ENCODE results near the gene TMIGD2.
"Not testable (repeated sequence)": the region's sequence is repeated elsewhere in the genome, so short reads cannot be mapped to it uniquely, and the experiment has no call there.

TMIGD2 gene

DNA sequence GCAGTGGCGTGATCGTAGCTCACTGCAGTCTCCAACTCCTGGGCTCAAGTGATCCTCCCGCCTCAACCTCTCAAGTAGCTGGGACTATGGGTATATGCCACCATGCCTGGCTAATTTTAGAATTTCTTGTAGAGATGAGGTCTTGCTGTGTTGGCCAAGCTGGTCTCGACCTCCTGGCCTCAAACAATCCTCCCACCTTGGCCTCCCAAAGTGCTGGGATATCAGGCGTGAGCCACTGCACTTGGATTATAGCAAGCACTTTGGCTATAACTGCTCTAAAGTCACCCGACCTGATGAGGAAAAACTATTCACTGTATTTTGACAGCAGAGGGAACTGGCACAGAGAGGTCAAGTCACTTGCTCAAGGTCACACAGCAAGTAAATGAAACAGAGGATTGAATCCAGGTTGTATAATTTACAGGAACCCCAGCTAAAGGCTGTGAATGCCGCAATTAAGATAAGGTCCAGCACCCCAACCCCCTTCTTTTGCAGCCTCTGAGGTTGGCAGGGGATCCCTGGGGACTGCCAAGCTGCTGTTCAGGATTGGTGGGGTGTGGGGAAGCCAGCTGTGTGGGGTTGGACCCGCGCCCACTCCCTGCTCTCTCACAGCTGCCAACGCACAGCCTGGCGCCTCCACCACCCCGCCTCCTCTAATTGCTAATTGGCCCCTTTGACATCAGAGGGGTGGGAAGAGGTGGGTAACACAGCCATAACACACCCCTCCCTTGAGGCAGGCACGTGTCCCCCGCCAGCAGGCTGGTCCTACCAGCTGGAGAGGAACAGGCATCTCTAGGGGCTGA, 6.0 kb downstream of the TMIGD2 start:
- peak; percentile 68 for DNase-seq

DNA sequence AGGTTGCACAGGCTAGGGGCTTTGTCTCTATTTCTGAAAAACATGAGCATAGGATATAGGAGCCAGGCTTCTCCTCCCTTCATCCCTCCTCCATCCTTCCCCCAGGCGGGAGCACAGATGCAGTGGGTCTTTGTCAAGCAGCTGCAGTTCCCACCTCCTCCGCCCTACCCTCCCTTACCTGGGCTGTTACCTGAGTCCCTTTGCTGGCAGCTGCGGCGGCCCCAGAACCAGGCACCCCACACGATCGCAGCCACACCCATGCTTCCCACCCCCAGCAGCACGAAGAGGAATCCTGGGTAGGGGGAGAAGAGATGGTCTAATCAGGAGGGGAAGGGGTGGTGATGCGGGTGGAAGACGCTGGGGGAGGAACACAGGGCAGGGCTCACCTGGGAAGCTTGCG, 7.8 kb downstream of the TMIGD2 start:
- no peak for DNase-seq

DNA sequence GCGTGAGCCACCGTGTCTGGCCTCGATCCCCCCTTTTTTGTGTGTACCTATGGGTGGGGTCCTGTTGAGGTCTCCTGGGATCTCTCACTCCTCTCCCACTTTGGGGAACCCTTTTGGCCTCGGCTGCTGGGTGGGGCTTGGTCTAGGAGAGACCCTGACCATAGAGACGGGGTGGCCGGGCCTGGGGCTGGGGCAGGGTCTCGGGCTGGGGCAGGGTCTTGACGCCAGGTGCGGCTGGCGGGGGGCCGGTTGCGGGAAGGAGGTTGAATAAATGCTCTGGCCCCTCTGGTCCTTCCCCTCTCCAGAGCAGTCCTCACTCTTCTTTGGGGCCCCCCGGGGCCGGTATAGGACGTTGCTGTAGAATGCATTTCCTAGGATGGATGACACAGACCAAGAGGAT, 9.7 kb downstream of the TMIGD2 start:
- no peak for DNase-seq

- no peak for DNase-seq
Observed at GRCh38 chr19:4291184-4291732, 10.9 kb downstream of the TMIGD2 start.

DNA sequence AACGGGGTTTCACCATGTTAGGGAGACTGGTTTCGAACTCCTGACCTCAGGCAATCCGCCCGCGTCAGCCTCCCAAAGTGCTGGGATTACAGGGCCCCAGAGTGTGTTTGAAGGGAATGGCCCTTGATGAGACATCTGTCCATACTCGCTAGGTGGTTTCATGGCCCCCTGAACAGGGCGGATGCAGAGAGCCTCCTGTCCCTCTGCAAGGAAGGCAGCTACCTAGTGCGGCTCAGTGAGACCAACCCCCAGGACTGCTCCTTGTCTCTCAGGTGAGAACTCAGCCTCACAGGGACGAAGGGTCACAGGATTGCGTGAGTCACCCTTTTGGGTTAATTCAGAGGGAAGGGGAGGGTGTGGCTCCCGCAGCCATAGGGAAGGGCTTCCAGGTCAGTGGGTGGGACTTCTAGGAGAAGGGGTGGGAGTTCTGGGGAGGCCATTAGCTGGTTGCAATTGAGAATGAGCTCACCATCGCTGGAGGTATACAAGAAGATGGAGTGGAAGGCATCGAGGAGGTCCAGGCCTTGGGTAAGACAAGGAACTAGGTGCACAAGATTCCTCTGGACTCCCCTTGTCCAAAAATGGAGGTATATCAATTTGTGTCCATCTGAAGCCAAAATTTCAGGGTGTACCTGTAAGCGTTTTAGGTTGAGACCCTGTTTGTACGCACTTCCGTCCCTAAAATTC, 14.0 kb downstream of the TMIGD2 start:
- DNase-seq, result no peak

DNA sequence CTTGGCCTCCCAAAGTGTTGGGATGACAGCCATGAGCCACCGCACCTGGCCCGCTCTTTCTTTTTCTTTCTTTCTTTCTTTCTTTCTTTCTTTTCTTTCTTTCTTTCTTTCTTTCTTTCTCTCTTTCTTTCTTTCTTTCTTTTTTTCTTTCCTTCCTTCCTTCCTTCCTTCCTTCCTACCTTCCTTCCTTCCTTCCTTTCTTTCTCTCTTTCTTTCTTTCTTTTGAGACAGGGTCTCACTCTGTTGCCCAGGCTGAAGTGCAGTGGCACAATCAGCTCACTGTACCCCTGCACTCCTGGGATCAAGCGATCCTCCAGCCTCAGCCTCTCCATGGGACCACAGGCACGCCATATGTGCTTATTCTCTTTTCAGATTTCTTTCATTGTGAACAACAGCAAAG, 16.0 kb downstream of the TMIGD2 start:
- not testable (repeated sequence) for DNase-seq

- no peak for DNase-seq
Observed at GRCh38 chr19:4284974-4285373, 17.2 kb downstream of the TMIGD2 start.

- DNase-seq, result no peak
Observed at GRCh38 chr19:4284176-4284958, 17.8 kb downstream of the TMIGD2 start.

DNA sequence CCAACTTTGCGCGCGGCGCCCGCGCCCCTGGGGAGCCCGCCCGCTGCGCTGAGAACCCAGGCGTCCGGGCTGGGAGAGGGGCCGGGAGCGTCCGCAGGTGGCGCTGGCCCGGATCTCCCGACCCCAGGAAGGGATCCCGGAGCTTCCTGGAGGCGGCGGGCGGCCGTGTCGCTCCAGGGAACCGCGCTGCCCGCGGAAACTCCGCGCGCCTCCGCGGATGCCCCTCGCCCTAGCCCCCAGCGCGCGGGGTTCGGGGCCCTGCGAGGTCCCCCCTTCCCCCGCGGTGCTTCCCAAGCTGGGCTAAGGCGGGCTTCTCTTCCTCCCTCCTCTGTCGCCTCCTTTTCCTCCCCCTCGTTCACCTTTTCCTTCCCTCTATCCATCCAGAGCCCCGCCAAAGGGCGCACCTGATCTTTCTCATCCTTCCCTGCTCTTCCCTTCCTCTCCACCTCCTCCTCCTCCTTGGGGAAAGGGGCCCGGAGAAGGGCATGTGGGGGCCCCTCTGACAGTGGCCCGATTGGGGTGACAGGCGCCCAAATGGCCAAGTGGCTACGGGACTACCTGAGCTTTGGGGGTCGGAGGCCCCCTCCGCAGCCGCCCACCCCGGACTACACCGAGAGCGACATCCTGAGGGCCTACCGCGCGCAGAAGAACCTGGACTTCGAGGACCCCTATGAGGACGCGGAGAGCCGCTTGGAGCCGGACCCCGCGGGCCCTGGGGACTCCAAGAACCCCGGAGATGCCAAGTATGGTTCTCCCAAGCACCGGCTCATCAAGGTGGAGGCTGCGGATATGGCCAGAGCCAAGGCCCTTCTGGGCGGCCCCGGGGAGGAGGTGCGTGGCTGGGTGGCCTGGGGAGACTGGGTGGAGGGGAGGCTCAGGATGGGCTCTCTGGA, 22.4 kb downstream of the TMIGD2 start:
- no peak for DNase-seq

DNA sequence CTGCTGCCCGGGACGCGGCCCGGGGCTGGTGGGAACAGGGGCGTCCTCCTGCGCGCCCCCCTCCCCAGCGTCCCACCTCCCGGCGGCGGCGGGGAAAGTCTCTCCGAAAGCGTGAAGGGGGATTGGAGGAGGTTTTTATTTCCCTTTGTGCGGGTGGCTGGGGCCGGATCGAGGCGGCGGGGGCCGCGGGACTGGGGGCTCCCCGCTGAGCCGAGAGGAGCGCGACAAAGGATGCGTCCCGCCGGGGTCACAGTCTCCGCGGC, 23.0 kb downstream of the TMIGD2 start:
- DNase-seq, result no peak

DNA sequence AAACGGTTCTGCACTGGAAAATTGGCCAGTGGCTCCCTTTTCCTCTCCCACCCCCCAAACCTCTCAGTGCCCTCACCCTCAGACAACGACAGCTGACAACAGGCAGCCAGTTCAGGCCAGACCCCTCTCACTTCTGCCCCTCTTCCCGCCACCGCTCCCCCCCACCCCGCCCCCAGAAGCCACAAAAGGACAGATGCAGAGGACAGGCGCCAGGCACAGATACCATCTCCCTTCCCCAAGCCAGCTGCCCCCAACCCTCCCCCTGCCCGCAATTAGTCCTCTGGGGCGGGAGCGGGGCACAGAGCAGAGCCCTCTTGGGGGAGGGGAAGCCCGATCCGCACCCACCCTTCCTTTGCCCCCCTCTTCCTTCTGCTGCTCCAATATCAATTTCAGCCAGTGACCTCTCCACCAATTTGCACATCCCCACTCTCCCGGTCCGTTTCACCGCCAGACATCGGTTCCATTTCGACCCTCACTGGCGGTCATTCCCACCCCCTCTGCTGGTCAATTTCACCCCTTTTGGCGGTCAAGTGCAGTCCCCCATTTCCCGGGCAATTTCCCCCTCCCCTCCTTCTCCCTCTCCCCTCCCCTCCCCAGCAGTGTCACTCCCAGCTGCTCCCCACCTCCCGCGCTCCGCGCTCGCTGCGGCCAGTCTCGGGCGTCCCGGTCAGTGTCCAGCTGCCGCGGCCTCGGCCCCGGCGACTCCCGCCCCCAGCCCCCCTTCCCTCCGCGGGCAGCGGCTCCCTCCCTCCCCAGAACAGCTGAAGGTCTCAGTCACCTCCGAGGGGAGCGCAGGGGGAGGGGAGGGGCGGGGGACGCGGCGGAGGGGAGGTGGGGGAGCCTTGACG, 23.5 kb downstream of the TMIGD2 start, which contains the start of gene SHD:
TSS of gene SHD (plus strand) at position 848 of the 848 bp plus-strand sequence. CDS start 798 bp downstream, outside the sequence.
- no peak for DNase-seq

DNA sequence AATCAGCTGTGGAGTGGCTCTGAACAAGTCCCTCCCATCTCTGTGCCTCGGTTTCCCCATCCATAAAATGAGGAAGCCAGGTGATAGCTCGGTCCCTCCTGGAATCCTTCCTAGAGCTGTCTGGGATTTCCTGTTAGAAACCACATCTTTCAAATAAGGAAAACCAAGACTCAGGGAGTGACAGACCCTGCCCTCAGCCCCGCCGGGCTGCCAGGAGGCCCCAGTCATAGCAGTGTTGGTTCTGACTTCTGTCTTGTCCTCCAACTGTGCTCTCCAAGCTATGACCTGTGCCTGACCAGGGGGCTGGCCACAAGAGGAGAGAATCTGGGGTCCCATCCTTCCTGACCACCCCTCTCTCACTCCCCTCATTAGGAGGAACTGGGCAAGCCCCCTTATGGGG, 24.2 kb downstream of the TMIGD2 start:
- DNase-seq, result no peak

GRCh38 chr19:4277191-4277696, 24.9 kb downstream of the TMIGD2 start:
- DNase-seq, result no peak

DNA sequence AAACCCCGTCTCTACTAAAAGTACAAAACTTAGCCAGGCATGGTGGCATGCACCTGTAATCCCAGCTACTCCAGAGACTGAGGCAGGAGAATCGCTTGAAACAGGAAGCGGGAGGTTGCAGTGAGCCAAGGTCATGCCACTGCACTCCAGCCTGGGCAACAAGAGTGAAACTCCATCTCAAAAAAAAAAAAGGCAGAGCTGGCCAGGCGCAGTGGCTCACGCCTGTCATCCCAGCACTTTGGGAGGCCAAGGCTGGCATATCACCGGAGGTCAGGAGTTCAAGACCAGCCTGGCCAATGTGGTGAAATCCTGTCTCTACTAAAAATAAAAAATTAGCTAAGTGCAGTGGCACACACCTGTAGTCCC, 27.9 kb downstream of the TMIGD2 start:
- DNase-seq, result not testable (repeated sequence)

DNA sequence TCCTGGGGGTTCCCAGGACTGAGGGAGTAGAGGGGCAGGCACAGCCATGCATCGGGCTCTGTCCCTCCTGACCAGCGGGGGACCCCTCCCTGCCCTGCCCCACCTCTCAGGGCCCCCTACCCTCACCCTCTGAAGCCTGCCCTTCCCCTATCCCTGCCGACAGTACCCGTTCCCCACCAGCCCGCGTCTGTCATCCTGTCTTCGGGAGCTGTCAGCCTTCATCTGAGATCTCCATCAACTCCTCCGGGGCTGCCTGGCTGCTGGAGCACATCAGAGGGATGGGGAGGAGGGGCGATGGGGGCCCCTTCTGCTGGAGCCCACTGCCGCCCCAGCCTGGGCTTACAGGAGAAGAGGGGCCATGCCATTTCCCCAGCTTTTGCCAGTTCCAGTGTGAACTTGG, 29.3 kb downstream of the TMIGD2 start:
- no peak for DNase-seq

DNA sequence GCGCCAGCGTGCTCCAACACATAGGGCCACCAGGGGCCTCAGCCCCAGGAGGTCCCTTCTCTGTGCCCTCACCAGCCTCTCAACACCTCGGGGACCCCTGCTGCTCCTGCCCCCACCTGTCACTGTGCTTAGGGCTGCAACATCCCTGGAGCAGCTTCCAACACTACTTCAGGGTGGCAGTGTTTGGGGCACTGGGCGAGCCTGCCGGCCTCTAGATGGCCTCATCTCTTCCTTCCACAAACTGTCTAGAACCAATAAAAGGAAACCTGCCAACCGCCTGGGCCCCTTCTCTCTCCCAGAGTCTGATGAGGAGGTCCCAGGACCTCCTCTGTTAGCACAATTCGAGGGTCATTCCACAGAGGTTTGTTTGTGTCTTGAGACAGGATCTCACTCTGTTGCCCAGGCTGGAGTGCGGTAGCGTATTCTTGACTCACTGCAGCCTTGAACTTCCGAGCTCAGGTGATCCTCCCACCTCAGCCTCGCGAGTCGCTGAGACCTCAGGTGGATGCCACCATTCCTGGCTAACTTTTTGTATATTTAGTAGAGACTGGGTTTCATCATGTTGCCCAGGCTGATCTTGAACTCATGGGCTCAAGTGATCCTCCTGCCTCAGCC, 33.3 kb downstream of the TMIGD2 start:
- no peak for DNase-seq

DNA sequence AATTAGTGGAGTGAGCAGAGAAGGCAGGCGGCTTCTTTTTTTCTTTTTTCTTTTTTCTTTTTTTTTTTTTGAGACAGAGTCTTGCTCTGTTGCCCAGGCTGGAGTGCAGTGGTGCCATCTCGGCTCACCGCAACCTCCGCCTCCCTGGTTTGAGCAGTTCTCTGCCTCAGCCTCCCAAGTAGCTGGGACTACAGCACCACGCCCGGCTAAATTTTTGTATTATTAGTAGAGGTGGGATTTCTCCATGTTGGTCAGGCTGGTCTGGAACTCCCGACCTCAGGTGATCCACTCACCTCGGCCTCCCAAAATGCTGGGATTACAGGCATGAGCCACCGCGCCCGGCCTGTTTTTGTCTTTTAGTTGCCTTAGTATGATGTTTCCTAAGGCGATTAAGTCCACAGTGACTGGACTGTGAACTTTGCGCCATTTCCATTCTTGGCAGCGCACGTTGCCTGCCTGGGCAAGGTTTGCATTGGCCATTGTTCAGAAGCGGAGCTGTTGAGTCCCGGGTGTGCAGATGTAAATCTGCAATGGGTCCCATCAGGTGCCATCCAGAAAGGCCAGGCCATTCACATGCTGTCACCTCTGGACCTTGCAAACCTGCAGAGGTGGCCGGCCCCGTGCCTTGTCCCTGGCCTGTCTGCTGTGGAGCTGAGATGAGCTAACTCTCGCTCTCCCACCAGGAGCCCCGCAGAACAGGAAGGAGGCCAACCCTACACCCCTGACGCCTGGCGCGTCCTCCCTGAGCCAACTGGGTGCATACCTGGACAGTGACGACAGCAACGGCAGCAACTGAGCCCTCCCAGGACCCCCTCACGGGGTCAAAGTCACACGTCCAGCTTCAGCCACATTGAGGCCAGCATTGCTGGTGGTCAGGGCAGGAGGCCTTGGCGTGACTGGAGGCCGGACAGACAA, 34.0 kb downstream of the TMIGD2 start:
- DNase-seq, result no peak

DNA sequence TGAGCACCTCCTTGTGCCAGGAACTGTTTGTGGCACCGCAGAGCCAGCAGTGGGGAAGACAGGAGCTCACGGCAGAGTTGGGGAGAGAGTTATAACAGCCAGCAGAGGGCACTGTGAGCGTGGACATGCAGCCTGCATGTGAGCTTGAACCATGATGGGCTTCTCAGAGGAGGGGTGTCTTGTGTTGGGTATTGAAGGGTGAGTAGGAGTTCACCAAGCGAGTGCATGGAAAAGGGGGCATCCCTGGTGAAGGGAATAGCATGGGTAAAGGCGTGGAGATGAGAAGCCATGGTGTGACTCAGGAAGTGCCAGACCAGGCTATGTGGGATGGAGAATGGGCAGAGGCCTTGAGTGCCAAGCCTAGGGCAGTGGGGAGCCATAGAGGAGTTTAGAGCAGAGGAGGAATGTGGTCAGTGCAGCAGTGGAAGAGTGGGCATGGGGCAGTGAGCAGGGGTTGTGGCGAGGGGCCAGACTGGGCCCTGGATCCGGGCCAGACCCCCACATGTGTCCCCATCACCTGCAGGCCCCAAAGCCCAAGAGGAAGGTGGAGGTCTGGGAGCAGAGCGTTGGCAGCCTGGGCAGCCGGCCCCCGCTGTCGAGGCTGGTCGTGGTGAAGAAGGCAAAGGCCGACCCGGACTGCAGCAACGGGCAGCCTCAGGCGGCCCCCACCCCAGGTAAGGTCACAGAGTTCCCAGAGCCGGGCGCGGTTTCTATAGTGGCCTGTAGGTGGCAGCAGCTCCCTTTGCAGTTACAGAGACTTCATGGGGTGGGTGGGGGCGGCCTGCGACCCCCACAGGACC, 34.9 kb downstream of the TMIGD2 start:
- no peak for DNase-seq

Measured in NCI-H2107 (cell line).